ENCODE data around the gene SLC8A2.

SLC8A2 gene

GRCh38 chr19:47469363-47469700 lies 2.4 kb downstream of the SLC8A2 start:
- Histone ChIP-seq H2BK12ac (ENCODE audit: low read length) (no peak overlapping the region), H4K8ac (ENCODE audit: low read depth, low read length) (no peak overlapping the region), H3K9me3 (replicated peaks in 1 of 2; ENCODE audit: control insufficient read depth in 2 of 2, insufficient read depth in 1 of 2, low read depth in 1 of 2, low read length in 2 of 2) (no peaks in the 10 kb centered on the region), H3K4me2 (ENCODE audit: insufficient read depth, low read length, poor library complexity, severe bottlenecking) (peak overlapping the region; percentile 46), H3K9ac (ENCODE audit: low read depth, low read length, poor library complexity) (peak overlapping the region; percentile 64), H3K4me3 (ENCODE audit: low read length in 2 of 2) (no peak overlapping the region), H3K4me1 (ENCODE audit: control insufficient read depth in 2 of 2, insufficient read depth in 1 of 2, low read depth in 1 of 2, low read length in 2 of 2) (peaks cover 9 to 30% of the 10 kb centered on the region in 2 donors), H3K14ac (ENCODE audit: low read length) (no peak overlapping the region), H2BK15ac (ENCODE audit: low read length) (peak overlapping the region; percentile 97), H3K79me1 (ENCODE audit: low read depth, low read length) (no peaks in the 10 kb centered on the region), H4K91ac (ENCODE audit: low read depth, low read length, poor library complexity) (peak overlapping the region; percentile 11), H3K27me3 (ENCODE audit: control insufficient read depth in 3 of 3, insufficient read depth in 3 of 3, low read depth in 1 of 3, low read length in 3 of 3) (peaks cover 0 to 25% (median 3%) of the 10 kb centered on the region in 3 experiments), H3K4ac (ENCODE audit: low read length) (no peak overlapping the region), H3K23ac (ENCODE audit: low read depth, low read length, poor library complexity) (no peak overlapping the region), H2BK5ac (ENCODE audit: low read length) (peak overlapping the region; percentile 77), H2BK120ac (ENCODE audit: low read depth, low read length) (no peak overlapping the region), H2AK5ac (ENCODE audit: low read depth, low read length) (peak overlapping the region; percentile 93), H2AFZ (ENCODE audit: low read length) (no peak overlapping the region), H3K18ac (ENCODE audit: low read length) (peak overlapping the region; percentile 84), H3K36me3 (replicated peaks in 1 of 2; ENCODE audit: control insufficient read depth in 2 of 2, insufficient read depth in 2 of 2, low read length in 2 of 2) (no peaks in the 10 kb centered on the region), H3K27ac (replicated peaks; ENCODE audit: low read length) (no peak overlapping the region)
- no peak for DNase-seq (ENCODE audit: low spot score)
- no CpG with 5 or more reads among the region's 6 CpGs for WGBS, 2 donors (ENCODE audit: extremely low coverage in 2 of 2, insufficient read length in 2 of 2, insufficient replicate concordance in 1 of 2)

DNA sequence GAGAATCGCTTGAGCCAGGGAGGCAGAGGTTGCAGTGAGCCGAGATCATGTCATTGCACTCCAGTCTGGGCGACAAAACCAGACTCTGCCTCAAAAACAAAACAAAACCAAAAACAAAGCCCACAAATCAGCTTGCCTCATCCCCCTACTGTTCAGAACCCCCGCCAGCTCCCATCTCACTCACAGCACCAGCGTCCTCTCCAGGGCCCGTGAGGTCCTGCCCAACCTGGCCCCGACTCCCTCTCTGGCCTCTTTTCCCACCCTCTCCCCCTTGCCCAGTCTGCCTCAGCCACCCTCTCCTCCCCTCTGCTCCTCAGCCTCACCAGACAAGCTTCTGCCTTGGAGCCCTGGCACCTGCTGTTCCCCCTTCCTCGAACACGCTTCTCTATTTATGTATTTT lies 3.8 kb downstream of the SLC8A2 start:
- Histone ChIP-seq H2AFZ (ENCODE audit: low read length) (no peak overlapping the region), H3K4me1 (ENCODE audit: control insufficient read depth in 2 of 2, insufficient read depth in 1 of 2, low read depth in 1 of 2, low read length in 2 of 2) (peaks cover 9 to 30% of the 10 kb centered on the region in 2 donors), H3K14ac (ENCODE audit: low read length) (no peak overlapping the region), H2BK5ac (ENCODE audit: low read length) (no peak overlapping the region), H3K27me3 (ENCODE audit: control insufficient read depth in 3 of 3, insufficient read depth in 3 of 3, low read depth in 1 of 3, low read length in 3 of 3) (peaks cover 0 to 25% (median 3%) of the 10 kb centered on the region in 3 experiments), H3K9me3 (replicated peaks in 1 of 2; ENCODE audit: control insufficient read depth in 2 of 2, insufficient read depth in 1 of 2, low read depth in 1 of 2, low read length in 2 of 2) (no peaks in the 10 kb centered on the region), H3K18ac (ENCODE audit: low read length) (peak overlapping the region; percentile 88), H3K4me3 (ENCODE audit: low read length in 2 of 2) (no peak overlapping the region), H3K27ac (replicated peaks; ENCODE audit: low read length) (no peak overlapping the region), H4K91ac (ENCODE audit: low read depth, low read length, poor library complexity) (no peak overlapping the region), H2BK12ac (ENCODE audit: low read length) (no peak overlapping the region), H4K8ac (ENCODE audit: low read depth, low read length) (no peak overlapping the region), H3K9ac (ENCODE audit: low read depth, low read length, poor library complexity) (peak overlapping the region; percentile 40), H2AK5ac (ENCODE audit: low read depth, low read length) (peak overlapping the region; percentile 89), H2BK15ac (ENCODE audit: low read length) (peak overlapping the region; percentile 84), H3K79me1 (ENCODE audit: low read depth, low read length) (no peaks in the 10 kb centered on the region), H3K4ac (ENCODE audit: low read length) (no peak overlapping the region), H3K36me3 (replicated peaks in 1 of 2; ENCODE audit: control insufficient read depth in 2 of 2, insufficient read depth in 2 of 2, low read length in 2 of 2) (no peaks in the 10 kb centered on the region), H3K4me2 (ENCODE audit: insufficient read depth, low read length, poor library complexity, severe bottlenecking) (no peak overlapping the region), H3K23ac (ENCODE audit: low read depth, low read length, poor library complexity) (peak overlapping the region; percentile 50), H2BK120ac (ENCODE audit: low read depth, low read length) (no peak overlapping the region)
- WGBS, 2 donors (ENCODE audit: extremely low coverage in 2 of 2, insufficient read length in 2 of 2, insufficient replicate concordance in 1 of 2), result no CpG with 5 or more reads among the region's 9 CpGs
- no peak for DNase-seq (ENCODE audit: low spot score)

DNA sequence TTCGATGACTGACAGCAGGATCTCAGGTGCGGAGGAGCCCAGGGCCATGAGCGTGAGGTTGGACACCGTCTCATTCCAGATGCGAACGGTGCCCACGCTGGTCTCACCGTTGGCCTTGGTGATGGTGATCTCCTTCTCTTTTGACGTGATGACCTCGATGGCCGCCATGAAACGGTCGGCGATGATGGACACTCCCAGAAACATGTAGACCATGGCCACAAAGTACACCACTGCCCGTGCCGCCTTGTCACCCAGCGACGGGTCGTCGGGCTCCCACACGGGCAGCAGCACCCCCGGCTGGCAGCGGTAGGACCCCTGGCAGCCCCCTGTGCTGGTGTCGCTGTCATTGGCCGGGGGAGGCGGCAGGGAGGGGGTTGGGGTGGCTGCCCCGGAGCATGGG lies 5.7 kb downstream of the SLC8A2 start:
- H3K4me2 ChIP-seq (ENCODE audit: insufficient read depth, low read length, poor library complexity, severe bottlenecking), result no peak overlapping the region
- H3K4me3 ChIP-seq (ENCODE audit: low read length in 2 of 2), result no peak overlapping the region
- H2AK5ac ChIP-seq (ENCODE audit: low read depth, low read length), result peak overlapping the region; percentile 66
- no CpG with 5 or more reads among the region's 27 CpGs for WGBS, 2 donors (ENCODE audit: extremely low coverage in 2 of 2, insufficient read length in 2 of 2, insufficient replicate concordance in 1 of 2)
- H3K27ac ChIP-seq (replicated peaks; ENCODE audit: low read length), result no peak overlapping the region
- H2BK12ac ChIP-seq (ENCODE audit: low read length), result no peak overlapping the region
- H4K8ac ChIP-seq (ENCODE audit: low read depth, low read length), result peak overlapping the region; percentile 56
- no peak overlapping the region for H3K18ac ChIP-seq (ENCODE audit: low read length)
- no peaks in the 10 kb centered on the region for H3K9me3 ChIP-seq (replicated peaks in 1 of 2; ENCODE audit: control insufficient read depth in 2 of 2, insufficient read depth in 1 of 2, low read depth in 1 of 2, low read length in 2 of 2)
- DNase-seq (ENCODE audit: low spot score), result no peak
- no peak overlapping the region for H2AFZ ChIP-seq (ENCODE audit: low read length)
- peak overlapping the region; percentile 27 for H3K23ac ChIP-seq (ENCODE audit: low read depth, low read length, poor library complexity)
- H3K9ac ChIP-seq (ENCODE audit: low read depth, low read length, poor library complexity), result no peak overlapping the region
- no peak overlapping the region for H2BK5ac ChIP-seq (ENCODE audit: low read length)
- H3K14ac ChIP-seq (ENCODE audit: low read length), result no peak overlapping the region
- no peaks in the 10 kb centered on the region for H3K79me1 ChIP-seq (ENCODE audit: low read depth, low read length)
- H3K36me3 ChIP-seq (replicated peaks in 1 of 2; ENCODE audit: control insufficient read depth in 2 of 2, insufficient read depth in 2 of 2, low read length in 2 of 2), result no peaks in the 10 kb centered on the region
- no peak overlapping the region for H2BK15ac ChIP-seq (ENCODE audit: low read length)
- H3K4ac ChIP-seq (ENCODE audit: low read length), result no peak overlapping the region
- peaks cover 0 to 19% (median 0%) of the 10 kb centered on the region in 3 experiments for H3K27me3 ChIP-seq (ENCODE audit: control insufficient read depth in 3 of 3, insufficient read depth in 3 of 3, low read depth in 1 of 3, low read length in 3 of 3)
- no peak overlapping the region for H2BK120ac ChIP-seq (ENCODE audit: low read depth, low read length)
- H4K91ac ChIP-seq (ENCODE audit: low read depth, low read length, poor library complexity), result no peak overlapping the region
- H3K4me1 ChIP-seq (ENCODE audit: control insufficient read depth in 2 of 2, insufficient read depth in 1 of 2, low read depth in 1 of 2, low read length in 2 of 2), result peaks cover 5 to 24% of the 10 kb centered on the region in 2 donors

DNA sequence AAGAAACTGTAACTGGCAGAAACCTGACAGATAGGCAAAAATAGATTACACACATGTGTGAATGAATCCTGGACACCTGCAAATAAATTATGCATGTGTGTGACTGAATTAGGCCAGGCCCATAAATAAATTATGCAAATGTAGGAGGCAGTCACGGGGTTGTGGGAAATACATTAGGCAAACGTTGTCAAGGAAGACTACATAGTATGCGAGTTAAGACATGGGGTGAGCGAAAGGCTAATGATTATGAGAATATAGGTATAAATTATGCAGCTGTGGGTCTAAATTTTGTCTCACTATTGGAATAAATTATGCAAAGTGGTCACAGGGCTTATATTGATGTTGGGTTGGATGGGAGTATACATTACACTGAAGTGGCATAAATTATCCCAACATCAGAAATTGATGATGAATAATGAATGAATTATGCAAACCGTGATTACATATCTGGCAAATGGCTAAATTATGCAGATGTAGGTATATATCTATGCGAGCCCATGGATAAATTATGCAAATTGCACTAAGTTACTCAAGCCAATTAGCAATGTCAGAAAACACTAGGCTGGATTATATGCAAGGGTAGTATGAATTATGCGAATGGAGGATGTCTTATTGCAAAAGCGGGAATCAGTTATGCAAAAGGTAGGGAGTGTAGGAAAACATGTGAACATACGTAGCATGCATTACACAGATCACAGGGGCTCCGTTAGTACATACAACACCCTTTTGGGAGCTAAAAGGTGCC lies 6.8 kb downstream of the SLC8A2 start:
- no peak overlapping the region for H4K8ac ChIP-seq (ENCODE audit: low read depth, low read length)
- DNase-seq (ENCODE audit: low spot score), result no peak
- H3K4me2 ChIP-seq (ENCODE audit: insufficient read depth, low read length, poor library complexity, severe bottlenecking), result no peak overlapping the region
- H3K27ac ChIP-seq (replicated peaks; ENCODE audit: low read length), result no peak overlapping the region
- no peak overlapping the region for H3K23ac ChIP-seq (ENCODE audit: low read depth, low read length, poor library complexity)
- H3K14ac ChIP-seq (ENCODE audit: low read length), result no peak overlapping the region
- H2BK15ac ChIP-seq (ENCODE audit: low read length), result no peak overlapping the region
- WGBS, 2 donors (ENCODE audit: extremely low coverage in 2 of 2, insufficient read length in 2 of 2, insufficient replicate concordance in 1 of 2), result 100% methylated on average over 2 of the region's 10 CpGs; no CpG with 5 or more reads in 1 of the 2 donors
- H3K9me3 ChIP-seq (replicated peaks in 1 of 2; ENCODE audit: control insufficient read depth in 2 of 2, insufficient read depth in 1 of 2, low read depth in 1 of 2, low read length in 2 of 2), result no peaks in the 10 kb centered on the region
- peaks cover 0 to 11% (median 0%) of the 10 kb centered on the region in 3 experiments for H3K27me3 ChIP-seq (ENCODE audit: control insufficient read depth in 3 of 3, insufficient read depth in 3 of 3, low read depth in 1 of 3, low read length in 3 of 3)
- no peaks in the 10 kb centered on the region for H3K79me1 ChIP-seq (ENCODE audit: low read depth, low read length)
- no peak overlapping the region for H2BK120ac ChIP-seq (ENCODE audit: low read depth, low read length)
- H3K4ac ChIP-seq (ENCODE audit: low read length), result no peak overlapping the region
- no peak overlapping the region for H2AFZ ChIP-seq (ENCODE audit: low read length)
- peaks cover 5 to 18% of the 10 kb centered on the region in 2 donors for H3K4me1 ChIP-seq (ENCODE audit: control insufficient read depth in 2 of 2, insufficient read depth in 1 of 2, low read depth in 1 of 2, low read length in 2 of 2)
- H3K9ac ChIP-seq (ENCODE audit: low read depth, low read length, poor library complexity), result no peak overlapping the region
- no peak overlapping the region for H3K18ac ChIP-seq (ENCODE audit: low read length)
- no peak overlapping the region for H4K91ac ChIP-seq (ENCODE audit: low read depth, low read length, poor library complexity)
- H3K36me3 ChIP-seq (replicated peaks in 1 of 2; ENCODE audit: control insufficient read depth in 2 of 2, insufficient read depth in 2 of 2, low read length in 2 of 2), result no peaks in the 10 kb centered on the region
- H2BK5ac ChIP-seq (ENCODE audit: low read length), result no peak overlapping the region
- no peak overlapping the region for H3K4me3 ChIP-seq (ENCODE audit: low read length in 2 of 2)
- H2BK12ac ChIP-seq (ENCODE audit: low read length), result no peak overlapping the region
- H2AK5ac ChIP-seq (ENCODE audit: low read depth, low read length), result no peak overlapping the region

Data from neuronal stem cell (in vitro differentiated cells).